A673 (cell line): ENCODE results near the gene AFAP1. TPM values are rescaled to one million over a fixed set of nuclear protein-coding genes. Genes with fewer than 3 reads are reported as not detected.
A peak's percentile ranks its signal among the peaks of the same experiment; 100 is the strongest.

Experiments
- BruUV-seq: library from RNA; stranded (reverse); fragments of 400-500 nt; replicated peaks from 2 replicates; lab custom pipeline; 2021; lab: Mats Ljungman, UMichigan
- CTCF ChIA-PET: fragments of 300-600 bp; sonication (Branson Sonifier 250); formaldehyde crosslinking; loops from one replicate; lab custom pipeline; 2022; ENCODE audit warnings: antibody characterized with exemption; lab: Charles Lee
- POLR2A ChIA-PET: fragments of 300-600 bp; sonication (Branson Sonifier 250); formaldehyde crosslinking; loops from one replicate; lab custom pipeline; 2022; ENCODE audit warnings: antibody characterized with exemption; ENCODE audit not compliant: low non-redundant PET; lab: Charles Lee
- DNase-seq: peaks from one replicate; pipeline ENCODE4 v3.0.0-alpha.2; 2015; ENCODE audit warnings: low spot score
- H3K27ac ChIP-seq: fragments of 200-600 bp; sonication (generic); 2 replicates; pipeline ENCODE4 v1.5.1; 2016; ENCODE audit warnings: mixed run types, low read depth, mild to moderate bottlenecking, mixed read lengths, antibody characterized with exemption, low read length; ENCODE audit not compliant: poor library complexity, severe bottlenecking
- H3K27me3 ChIP-seq: fragments of 200-600 bp; sonication (generic); replicated peaks from 2 replicates; pipeline ENCODE4 v1.6.1; 2017; ENCODE audit warnings: mixed run types, low read depth, mild to moderate bottlenecking, mixed read lengths, antibody characterized with exemption, low read length; ENCODE audit not compliant: insufficient read depth, poor library complexity
- H3K36me3 ChIP-seq: fragments of 200-600 bp; sonication (generic); 2 replicates; pipeline ENCODE4 v1.6.1; 2016; ENCODE audit warnings: mixed run types, mild to moderate bottlenecking, mixed read lengths, antibody characterized with exemption, low read length; ENCODE audit not compliant: insufficient read depth, poor library complexity, severe bottlenecking
- H3K4me1 ChIP-seq: fragments of 200-600 bp; sonication (generic); 2 replicates; pipeline ENCODE4 v1.6.1; 2017; ENCODE audit warnings: mixed run types, mild to moderate bottlenecking, mixed read lengths, antibody characterized with exemption, low read length; ENCODE audit not compliant: insufficient read depth, poor library complexity, severe bottlenecking
- H3K4me3 ChIP-seq: fragments of 200-600 bp; sonication (generic); 2 replicates; pipeline ENCODE4 v1.5.1; 2016; ENCODE audit warnings: low read depth, mixed run types, mild to moderate bottlenecking, mixed read lengths, low read length; ENCODE audit not compliant: poor library complexity, severe bottlenecking
- H3K9me3 ChIP-seq: fragments of 200-600 bp; sonication (generic); 2 replicates; pipeline ENCODE4 v1.6.1; 2016; ENCODE audit warnings: mixed run types, low read depth, mild to moderate bottlenecking, mixed read lengths, antibody characterized with exemption, low read length; ENCODE audit not compliant: poor library complexity, severe bottlenecking
- CTCF ChIP-seq: fragments of 300-800, 200-600 bp; sonication (generic); conservative IDR thresholded peaks from 2 replicates; pipeline ENCODE4 v1.5.1; 2017; ENCODE audit warnings: low read depth, mild to moderate bottlenecking, antibody characterized with exemption, low read length, moderate library complexity, mixed read lengths
- EZH2 ChIP-seq: fragments of 200-600 bp; sonication (generic); IDR thresholded peaks from 2 replicates; pipeline ENCODE4 v1.6.1; 2017; ENCODE audit warnings: borderline replicate concordance, low read depth, mild to moderate bottlenecking, mixed read lengths, antibody characterized with exemption, low read length; ENCODE audit not compliant: poor library complexity, severe bottlenecking
- intact Hi-C: fragments of 100-400 bp; cut with micrococcal nuclease; formaldehyde crosslinking; loops from one replicate; pipeline ENCODE4 v1.10.0; 2022; ENCODE audit not compliant: unreplicated experiment
- total RNA-seq: library from RNA; stranded (reverse); gene quantifications from 2 replicates; pipeline ENCODE4 v1.2.3, GENCODE V29; 2021

AFAP1 gene
- total RNA-seq, 1 experiment from 2014 or later, result 42.6 TPM

GRCh38 chr4:7964890-7965662, 25.4 kb upstream of the AFAP1 start:
- ChIA-PET POLR2A (no interaction called here), CTCF (interaction anchor here (0.7 kb wide), 1 partner anchor 218 kb away, joined by 5 read pairs; no protein-coding TSS in a partner anchor)
- peaks cover 61% of the 10 kb centered on the region for H3K4me1 ChIP-seq
- no TSS peak for BruUV-seq
- peak overlapping the region; percentile 49 for H3K27ac ChIP-seq
- TF ChIP-seq EZH2 (no peak), CTCF (no peak)
- no peaks in the 10 kb centered on the region for H3K9me3 ChIP-seq
- H3K4me3 ChIP-seq, result no peak overlapping the region
- intact Hi-C loops, result no loop called here
- peak; percentile 68 for DNase-seq
- H3K27me3 ChIP-seq, result no peaks in the 10 kb centered on the region
- H3K36me3 ChIP-seq, result no peaks in the 10 kb centered on the region

GRCh38 chr4:7964459-7964858, 24.8 kb upstream of the AFAP1 start:
- intact Hi-C loops, result no loop called here
- CTCF ChIA-PET, result interaction anchor here (0.7 kb wide), 1 partner anchor 217 kb away, joined by 5 read pairs; no protein-coding TSS in a partner anchor
- POLR2A ChIA-PET, result no interaction called here

GRCh38 chr4:7963691-7964090, 24.0 kb upstream of the AFAP1 start:
- H3K27ac ChIP-seq, result no peak overlapping the region
- no peak for DNase-seq
- no peak overlapping the region for H3K4me3 ChIP-seq
- TF ChIP-seq EZH2 (no peak), CTCF (no peak)
- peaks cover 65% of the 10 kb centered on the region for H3K4me1 ChIP-seq
- no peaks in the 10 kb centered on the region for H3K9me3 ChIP-seq
- ChIA-PET POLR2A (no interaction called here), CTCF (no interaction called here)
- no peaks in the 10 kb centered on the region for H3K36me3 ChIP-seq
- intact Hi-C loops, result no loop called here
- no TSS peak for BruUV-seq
- H3K27me3 ChIP-seq, result no peaks in the 10 kb centered on the region

More at GRCh38 chr4:7964459-7964858, 24.8 kb upstream of the AFAP1 start:
- peaks cover 61% of the 10 kb centered on the region for H3K4me1 ChIP-seq
- no peak for DNase-seq
- TF ChIP-seq CTCF (no peak), EZH2 (no peak)
- H3K4me3 ChIP-seq, result no peak overlapping the region
- no peaks in the 10 kb centered on the region for H3K9me3 ChIP-seq
- no peaks in the 10 kb centered on the region for H3K27me3 ChIP-seq
- peak overlapping the region; percentile 49 for H3K27ac ChIP-seq
- no TSS peak for BruUV-seq
- H3K36me3 ChIP-seq, result no peaks in the 10 kb centered on the region
